Stimulated activated CD8-positive, alpha-beta memory T cell treated with anti-CD3 and anti-CD28 coated beads, Interleukin-7, amount 100 ng/mL, for 24 hours (primary cell): ENCODE data around the gene ATP5ME.
"Not testable (repeated sequence)": the region's sequence is repeated elsewhere in the genome, so short reads cannot be mapped to it uniquely, and the experiment has no call there.

ENCODE experiments used
- DNase-seq: peaks from one replicate; pipeline ENCODE4 v3.0.0-alpha.2; 2020; ENCODE audit warnings: low read depth

ATP5ME gene

GRCh38 chr4:683247-683897, 9.3 kb upstream of the ATP5ME start:
- DNase-seq: no peak

GRCh38 chr4:682490-683172, 8.6 kb upstream of the ATP5ME start:
- DNase-seq: no peak

- DNase-seq: no peak
Measured at GRCh38 chr4:681736-682451, 7.8 kb upstream of the ATP5ME start.

GRCh38 chr4:680928-681645, 7.0 kb upstream of the ATP5ME start:
- DNase-seq: no peak

- DNase-seq: no peak
Measured at GRCh38 chr4:680551-680927, 6.5 kb upstream of the ATP5ME start.

GRCh38 chr4:680091-680490, 6.0 kb upstream of the ATP5ME start:
- no peak for DNase-seq

GRCh38 chr4:679629-680028, 5.6 kb upstream of the ATP5ME start:
- DNase-seq: no peak

GRCh38 chr4:679104-679481, 5.0 kb upstream of the ATP5ME start:
- no peak for DNase-seq

GRCh38 chr4:678331-679103, 4.4 kb upstream of the ATP5ME start:
- no peak for DNase-seq

GRCh38 chr4:677431-678293, 3.6 kb upstream of the ATP5ME start:
- no peak for DNase-seq

GRCh38 chr4:676871-677235, 2.8 kb upstream of the ATP5ME start:
- DNase-seq: no peak

- no peak for DNase-seq
Measured at GRCh38 chr4:675980-676870, 2.1 kb upstream of the ATP5ME start.

GRCh38 chr4:675036-675882, 1.2 kb upstream of the ATP5ME start:
- no peak for DNase-seq

- no peak for DNase-seq
Measured at GRCh38 chr4:673349-674091, 556 bp downstream of the ATP5ME start.

GRCh38 chr4:671769-672168, 2.3 kb downstream of the ATP5ME start:
- no peak for DNase-seq

GRCh38 chr4:669806-670559, 4.1 kb downstream of the ATP5ME start:
- DNase-seq: not testable (repeated sequence)

- DNase-seq: not testable (repeated sequence)
Measured at GRCh38 chr4:668219-668618, 5.9 kb downstream of the ATP5ME start.

- DNase-seq: no peak
Measured at GRCh38 chr4:667545-667925, 6.5 kb downstream of the ATP5ME start.
